HG02973 (cell line): ENCODE data around the gene COL25A1.

Experiments used
- ATAC-seq: cut with Tn5 transposase; IDR thresholded peaks from one replicate; pipeline ENCODE4 v1.9.1; 2021; ENCODE audit warnings: moderate library complexity; ENCODE audit not compliant: unreplicated experiment

The COL25A1 gene

DNA sequence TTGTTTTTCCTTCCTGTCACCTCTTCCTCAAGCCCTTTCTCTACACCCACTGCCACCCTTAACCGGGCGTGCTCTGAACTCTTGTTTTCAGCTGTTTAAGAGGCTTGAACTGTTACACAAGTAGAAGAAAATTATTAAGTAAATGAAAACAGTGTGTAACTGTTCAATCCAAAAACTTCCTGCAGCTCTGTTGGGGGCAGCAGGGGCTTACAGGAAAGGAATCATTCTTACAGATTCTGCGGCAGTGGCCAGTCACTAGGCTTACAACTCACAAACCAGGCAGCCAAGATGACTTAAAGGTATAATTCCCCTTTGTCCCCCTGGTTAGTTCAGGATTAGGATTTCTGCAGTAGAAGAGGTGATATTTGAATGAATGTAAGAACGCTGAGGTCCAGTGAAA, 469.4 kb downstream of the COL25A1 start:
- ATAC-seq, result no peak

DNA sequence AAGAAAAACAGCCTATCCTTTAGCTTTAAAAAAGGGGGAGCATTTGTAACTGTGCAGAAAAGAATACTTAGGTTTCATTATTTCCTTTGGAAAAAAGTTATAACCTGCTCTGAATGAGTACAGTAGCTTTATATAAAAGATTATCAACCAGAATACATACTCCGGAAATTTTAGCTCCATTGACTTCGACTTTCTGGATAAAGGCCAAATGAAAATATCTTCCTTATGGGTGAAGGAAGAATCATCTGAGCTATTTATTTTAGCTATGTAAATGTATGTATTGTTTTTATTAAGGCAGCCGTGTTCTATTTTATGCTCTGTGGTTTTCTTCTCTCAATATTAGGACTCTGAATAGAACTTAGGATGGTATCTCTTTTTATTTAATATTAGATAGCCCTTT, 470.6 kb downstream of the COL25A1 start:
- ATAC-seq, result no peak

DNA sequence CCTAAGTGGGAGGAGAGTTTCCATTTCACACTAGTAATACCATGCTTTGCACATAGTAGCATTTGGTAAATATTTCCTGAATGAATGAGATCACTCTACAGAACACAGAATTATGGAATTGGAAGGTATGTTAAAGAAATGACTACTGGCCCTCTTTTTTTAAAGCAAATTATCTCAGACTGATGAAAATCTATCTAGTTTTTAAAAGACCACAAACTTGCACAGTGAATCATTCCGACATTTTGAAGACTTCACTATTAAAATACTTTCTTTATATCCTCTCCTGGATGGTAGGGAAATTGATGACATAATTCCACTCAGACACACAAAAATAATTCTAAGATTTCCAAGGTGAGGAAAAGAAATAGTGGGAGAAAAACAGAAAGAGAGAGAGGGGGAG, 471.2 kb downstream of the COL25A1 start:
- ATAC-seq, result no peak

DNA sequence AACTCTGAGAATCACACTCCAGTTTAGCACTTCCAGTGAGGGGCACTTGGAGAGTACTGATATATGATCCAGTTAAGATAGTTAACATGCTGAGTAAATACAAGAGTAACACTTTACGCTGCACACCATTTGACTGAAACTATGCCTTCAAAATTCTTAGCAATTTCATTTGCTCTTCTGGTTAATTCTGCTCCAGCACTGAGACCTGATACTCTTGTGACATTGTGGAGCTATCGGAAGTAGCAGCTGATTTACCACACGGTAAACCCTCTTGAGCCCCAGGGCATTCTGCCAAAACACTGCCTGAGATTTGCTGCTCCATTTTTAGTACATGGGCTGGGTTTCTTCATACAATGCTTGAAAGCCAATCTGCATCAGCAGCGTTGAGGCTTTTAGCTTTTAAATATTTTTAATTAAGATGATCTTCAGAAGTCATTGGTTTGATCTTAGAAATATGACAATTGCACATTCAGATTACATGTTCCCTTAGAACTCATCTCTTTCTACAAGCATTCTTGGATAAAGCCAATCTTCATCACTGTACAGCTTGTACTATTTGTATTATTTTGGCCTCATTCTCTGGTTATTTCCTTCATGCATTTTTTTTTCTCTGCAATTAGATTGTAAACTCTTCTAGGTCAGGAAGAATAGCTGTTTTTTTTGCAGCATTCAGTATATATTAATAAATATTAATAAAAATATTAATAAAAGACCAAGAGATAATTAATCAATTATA, 471.8 kb downstream of the COL25A1 start:
- no peak for ATAC-seq

DNA sequence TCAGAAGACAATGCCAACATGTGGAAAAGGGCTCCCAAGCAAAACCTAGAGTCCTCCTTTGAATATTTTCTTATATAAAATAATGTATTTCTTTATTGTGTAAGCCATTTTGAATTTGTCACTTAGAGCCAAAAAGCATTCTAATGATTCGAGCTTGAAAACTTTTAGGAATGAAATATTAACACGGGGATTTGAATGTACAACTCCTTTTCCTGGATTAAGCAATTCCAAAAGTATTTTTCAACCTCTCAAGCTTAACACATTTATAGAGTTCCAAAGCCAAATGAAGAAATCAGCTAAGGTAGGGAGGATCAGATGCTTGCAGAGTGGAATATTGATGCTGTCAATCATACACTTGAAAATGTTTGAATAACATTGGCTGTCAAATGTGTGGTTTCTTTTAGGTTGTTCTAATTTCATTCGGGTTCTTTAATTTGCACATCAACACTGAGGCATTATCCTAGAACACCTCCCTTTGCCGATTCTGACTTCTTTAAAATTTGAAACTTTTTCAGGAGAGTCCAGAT, 472.4 kb downstream of the COL25A1 start:
- ATAC-seq, result no peak

DNA sequence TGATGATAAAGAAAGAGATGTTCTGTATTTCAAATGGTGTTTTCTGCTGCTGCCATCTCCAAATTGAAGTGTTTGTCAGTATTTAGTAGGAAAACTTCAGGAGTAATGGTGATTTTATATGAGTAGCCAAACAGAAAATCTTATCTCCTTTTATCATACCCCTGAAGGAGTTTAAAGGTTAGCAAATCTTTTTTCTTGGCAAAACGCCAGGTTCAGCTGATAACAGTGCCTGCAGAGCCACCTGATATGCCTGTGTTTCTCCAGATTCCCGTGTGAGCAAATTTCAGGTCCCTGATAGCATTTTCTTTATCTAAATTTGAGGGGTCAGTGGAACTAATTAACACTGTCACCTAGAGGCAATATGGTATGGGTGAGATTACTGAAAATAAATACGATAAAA, 473.8 kb downstream of the COL25A1 start:
- ATAC-seq, result no peak

DNA sequence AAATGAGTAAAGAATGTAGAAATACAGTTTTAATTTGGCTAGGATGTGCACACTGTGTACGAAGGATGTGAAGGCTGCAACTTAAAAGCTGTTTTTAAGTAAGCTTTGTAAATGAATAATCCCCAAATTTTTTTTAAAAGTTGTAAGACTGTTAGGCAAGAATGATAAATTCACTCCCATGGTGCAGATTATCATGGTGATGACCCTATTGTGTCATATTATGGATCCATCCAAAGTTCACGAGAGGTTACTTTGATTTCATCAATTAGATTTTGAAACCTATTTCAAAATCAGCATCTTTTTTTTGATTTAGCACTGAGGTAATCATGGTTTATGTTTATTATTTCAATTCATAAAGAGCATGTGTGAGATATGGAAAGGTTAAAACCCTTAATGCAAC, 476.7 kb downstream of the COL25A1 start:
- ATAC-seq, result no peak

DNA sequence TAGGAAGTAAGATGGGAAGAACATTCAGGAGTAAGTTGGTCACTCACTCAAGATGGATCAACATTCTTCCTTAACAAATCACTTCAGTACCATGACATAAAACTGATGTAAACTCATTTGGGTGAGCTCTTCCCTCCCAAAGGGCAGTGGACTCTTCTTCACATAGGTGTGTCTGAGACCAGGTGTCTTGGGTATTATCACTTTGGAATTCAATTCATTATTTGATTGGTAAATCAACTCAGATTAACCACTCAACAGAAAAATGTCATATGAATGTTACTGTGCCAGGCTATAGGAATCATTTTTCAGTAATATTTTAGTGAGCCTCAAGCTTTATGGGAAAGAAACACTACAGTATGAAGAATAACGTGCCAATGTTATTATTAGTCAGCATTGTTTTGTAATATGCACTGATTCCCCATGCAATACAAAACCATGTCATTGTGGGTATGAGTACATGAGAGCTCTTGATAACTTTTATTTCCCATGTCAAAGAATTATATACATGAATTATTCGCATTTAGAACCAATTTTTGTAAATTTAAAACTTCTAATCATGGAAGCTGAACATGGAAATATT, 481.0 kb downstream of the COL25A1 start:
- ATAC-seq, result no peak

DNA sequence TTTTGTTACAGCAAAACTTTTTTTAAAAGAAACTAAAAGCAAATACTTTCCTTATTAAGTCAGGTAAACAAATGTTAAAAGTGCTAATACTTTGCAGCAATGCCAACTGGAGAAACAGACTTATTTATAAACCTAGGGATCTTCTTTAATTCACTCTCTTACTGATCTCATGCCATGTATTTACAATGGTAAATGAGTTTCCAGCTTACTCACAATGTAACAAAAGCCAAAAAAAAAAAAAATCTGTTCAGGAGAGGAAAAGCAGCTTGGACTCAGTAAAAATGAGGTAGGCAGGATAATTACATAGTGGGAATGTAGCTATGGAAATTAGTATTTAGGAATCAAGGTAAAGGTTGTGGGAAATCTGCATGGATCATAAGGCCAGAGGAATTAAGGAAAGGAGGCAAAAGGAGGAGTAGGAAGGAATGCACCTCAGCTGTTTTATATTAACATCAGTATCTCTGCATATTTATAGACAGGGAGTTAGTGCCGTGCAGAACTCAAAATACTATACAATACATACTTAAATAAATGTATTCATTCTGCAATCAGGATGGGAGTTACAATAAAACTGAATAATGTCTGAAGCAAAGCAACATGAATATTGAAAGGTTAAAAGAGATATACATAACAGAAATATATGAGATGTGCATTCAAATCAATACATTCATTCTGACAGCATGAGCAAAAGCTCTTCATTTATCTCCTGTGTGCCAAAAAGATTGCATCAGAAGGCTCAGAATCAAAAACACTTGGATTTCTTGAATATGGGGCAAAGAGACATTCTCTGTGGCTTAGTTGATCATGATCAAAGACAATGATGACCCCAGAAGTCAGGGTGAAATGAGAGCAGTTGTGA, 481.7 kb downstream of the COL25A1 start:
- ATAC-seq, result no peak

DNA sequence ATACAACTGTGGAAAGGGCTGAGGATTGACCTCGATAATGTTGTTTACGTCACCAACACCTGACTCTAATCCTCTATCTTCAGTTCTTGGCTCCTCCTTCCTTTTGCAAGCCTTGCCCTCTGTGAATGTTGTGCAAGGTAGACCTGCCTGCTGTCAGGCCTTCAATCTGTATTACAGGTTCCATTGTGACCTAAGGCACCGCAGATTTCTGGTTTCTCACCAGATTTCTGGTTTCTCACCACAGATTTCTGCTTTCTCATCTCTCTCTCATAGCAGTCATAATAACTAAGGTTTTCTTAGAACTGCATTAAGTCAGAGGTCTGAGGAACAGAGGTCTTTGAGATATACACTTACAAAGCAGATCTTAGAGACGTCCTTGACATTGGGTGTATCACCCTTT, 488.1 kb downstream of the COL25A1 start:
- ATAC-seq, result no peak

DNA sequence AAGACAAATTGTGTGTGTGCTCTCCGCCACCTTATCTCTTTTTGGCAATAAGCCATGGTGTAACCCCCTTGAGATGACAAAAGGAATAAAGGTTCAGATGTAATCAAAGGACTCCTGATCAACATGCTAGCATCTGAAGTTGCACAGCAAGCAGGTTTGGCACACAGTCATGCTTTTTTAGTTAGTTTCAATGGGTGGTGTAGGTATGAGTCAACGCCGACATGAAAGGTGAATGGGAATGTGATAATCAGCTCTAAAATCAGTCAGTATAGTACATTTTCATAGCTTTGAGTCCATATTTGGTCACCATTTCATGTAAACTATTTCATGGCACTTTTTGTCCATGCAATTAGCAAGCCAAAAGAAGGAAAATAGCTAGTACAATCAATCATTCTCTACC, 489.2 kb downstream of the COL25A1 start:
- no peak for ATAC-seq

DNA sequence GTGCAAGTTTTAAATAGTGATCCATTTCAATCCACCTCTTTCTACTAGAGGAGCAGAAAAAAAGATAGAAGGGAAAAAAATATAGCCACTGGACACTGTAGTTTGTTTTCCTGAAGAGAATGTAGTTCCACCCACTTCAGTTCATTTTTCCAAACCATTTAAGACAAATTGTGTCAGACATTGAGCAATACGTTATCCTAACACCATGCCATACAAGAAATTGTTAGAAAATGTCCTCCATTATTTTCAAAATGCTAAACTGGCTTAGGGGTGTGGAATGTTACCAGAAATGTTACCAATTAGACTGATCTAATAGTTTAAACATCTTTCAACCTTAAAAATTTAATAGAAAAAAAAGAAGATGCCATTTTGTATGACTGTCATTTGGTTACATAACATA, 491.0 kb downstream of the COL25A1 start:
- no peak for ATAC-seq

DNA sequence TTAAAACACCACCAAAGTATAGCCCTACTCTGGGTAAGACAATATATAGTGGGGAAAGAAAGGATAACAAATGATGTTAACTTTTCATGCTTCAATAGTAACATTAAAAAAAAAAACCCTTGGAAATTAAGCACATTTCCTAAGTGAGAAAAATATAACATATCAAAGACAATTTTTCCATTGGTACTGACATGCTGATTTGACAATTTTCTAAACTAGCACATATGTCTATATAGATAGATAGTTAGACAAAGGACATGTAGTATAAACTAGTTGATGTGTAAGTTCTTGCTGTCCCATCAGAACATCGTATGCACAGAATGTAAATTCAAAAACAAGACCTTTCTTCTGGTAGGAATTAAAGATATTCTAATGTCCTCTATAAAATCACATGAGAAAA, 492.4 kb downstream of the COL25A1 start:
- no peak for ATAC-seq

DNA sequence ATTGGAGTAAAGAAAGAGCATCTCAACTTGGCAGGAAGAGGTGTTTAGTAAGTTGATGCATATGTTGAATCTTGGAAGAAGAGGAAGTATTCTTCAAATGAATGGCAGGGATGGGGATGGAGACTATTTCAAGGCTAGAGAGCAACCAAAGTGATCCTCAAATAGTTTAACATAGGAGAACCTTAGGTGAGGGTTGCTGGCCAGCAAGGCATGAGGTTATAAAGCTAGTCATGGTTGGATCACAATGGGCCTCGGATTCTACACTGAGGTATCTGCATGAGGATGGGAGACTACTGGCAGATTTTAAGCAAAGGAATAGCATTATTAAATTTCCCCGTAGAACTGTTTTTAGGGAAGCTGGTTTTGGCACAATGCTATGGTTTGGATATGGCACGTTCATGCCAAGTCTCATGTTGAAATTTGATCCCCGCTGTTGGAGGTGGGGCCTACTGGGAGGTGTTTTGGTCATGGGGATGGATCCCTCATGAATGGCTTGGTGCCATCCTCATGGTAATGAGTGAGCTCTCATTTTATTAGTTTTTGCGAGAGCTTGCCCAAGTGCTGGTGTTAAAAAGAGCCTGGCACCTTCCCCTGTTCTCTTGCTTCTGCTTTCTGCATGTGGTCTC, 497.7 kb downstream of the COL25A1 start:
- ATAC-seq, result no peak

DNA sequence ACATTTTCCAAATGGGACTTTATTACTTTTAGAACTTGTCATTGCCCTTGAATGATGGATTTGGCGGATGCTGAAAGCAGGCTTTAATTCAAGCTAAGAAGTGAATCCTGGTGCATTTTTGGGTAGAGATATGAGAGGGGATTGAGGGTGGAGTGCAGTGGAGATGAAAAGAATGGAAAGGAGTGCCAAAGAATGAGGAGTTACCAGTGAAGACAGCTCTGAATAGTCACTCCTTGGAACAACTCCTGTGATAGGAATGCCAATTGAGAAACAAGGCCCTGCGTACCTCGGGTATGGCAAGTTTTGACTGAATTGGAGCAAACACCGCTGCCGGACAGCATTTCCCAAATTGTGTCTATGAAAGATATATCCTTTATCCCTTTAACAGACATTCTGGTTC, 503.2 kb downstream of the COL25A1 start:
- ATAC-seq, result no peak

DNA sequence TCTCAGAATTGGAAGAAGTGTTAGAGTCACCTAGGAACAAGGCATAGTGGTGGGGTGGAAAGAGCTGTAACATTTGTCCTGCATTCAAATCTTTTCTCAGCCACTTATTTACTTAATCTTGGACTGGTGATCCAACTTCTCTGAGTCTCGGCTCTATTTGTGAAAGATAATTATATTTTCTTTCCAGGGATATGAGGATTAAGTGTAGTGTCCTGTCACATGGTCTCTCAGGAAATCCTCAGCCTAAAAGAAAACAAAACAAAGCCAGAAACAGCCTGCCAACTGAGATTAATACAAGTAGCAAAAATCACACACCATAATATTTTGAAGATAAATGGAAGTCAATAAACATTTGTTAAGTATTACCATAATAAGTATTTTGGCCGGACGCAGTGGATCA, 506.3 kb downstream of the COL25A1 start:
- no peak for ATAC-seq

DNA sequence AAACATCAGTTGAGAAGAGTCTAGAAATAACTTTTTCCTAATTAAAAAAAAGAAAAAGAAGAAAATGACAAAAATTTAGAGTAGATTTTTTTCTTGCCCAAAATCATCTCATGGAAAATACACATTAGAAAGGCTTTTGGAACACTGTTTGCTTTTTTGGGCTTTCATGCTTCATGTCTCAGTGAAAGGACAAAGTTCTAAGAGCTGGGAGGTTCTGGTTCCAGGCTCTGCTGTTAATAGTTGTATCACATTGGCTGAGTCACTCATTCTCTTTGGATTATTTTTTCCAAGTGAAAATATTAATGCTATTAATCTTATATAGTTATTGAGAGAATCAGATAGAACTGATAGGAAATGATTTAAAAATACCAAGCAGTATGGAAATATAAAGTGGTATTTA, 506.7 kb downstream of the COL25A1 start:
- ATAC-seq, result no peak

DNA sequence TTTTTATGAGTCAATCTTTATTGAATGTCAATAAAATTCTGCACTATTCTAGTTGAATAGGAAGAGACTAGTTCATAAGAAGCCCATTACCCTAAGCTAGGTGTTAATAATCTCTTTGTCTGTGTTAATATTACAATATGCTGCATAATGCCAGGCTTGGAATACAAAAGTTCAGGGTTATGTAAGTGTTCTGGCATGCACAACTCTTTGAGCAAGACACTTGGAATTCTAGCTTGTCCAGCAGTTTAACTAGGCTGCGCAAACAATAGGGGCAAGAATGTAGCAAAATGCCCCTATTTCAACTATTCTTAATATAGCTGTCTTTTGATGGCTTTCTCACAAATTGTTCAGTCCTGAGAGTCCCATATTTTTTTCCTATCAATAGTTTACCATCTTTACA, 508.3 kb downstream of the COL25A1 start:
- no peak for ATAC-seq

DNA sequence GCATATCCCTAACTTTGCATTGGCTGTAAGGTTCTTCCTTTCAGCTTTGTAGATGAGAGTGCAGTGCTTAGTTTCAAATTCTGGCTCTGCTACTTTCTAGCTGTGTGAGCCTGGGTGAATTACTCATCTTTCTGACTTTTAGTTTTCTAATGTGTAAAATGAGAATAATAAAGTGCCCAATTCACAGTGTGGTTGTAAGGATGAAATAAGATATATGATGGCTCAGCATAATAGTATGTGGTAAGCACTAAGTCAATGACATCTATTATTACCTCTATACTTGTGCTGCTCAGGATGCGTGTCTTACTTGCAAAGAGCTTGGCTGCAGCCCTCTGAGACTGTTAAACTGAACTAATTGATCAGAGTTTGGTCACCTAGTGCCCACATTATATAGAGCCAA, 509.0 kb downstream of the COL25A1 start:
- ATAC-seq, result no peak

DNA sequence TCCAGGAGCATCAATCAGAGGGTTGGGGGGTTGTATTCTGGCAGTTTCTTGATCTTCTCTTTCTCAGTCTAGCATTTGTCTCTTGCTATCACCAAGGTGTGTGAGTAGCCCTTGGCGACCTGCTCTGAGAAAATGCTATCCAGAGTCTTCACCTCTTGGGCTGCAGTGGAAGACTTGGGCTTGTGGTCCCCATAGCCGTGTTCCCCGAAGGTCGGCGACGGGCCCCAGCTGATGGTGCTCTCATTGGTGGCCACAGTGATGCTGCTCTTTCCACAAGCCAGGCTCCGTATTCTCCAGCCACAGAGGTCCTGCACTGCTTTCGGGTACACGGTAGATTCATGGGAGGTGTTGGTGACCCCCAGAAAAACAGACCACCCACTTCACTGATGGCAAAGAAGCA, 513.7 kb downstream of the COL25A1 start:
- ATAC-seq, result no peak

DNA sequence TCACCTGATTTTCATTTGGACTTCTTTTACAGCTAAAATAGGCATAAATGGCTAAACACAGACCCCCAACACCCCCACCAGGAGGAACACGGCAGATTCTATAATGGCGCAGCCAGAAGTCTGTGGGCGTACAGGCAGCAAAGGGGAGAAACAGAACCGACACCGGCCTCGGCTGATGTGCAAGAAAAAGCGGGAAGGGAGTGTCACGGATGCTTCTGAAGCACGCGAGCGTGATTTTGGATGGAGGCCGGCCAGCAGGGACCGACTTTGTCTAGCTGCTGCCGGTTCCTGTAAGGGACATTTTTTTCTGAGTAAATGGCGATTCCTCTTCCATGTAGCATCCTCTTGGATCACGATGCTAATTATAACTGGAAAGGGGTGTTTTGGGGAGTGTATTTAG, 514.7 kb downstream of the COL25A1 start:
- ATAC-seq, result no peak
